ENCODE measurements around the gene ZGPAT. TPM values are rescaled to one million over a fixed set of nuclear protein-coding genes. Genes with fewer than 3 reads are reported as not detected.

ZGPAT gene
- total and polyA plus RNA-seq, 2 of the 13 experiments (the other 11 are each of a cell fraction or from before 2014, with no cell fraction given): 23.0 to 41.9 TPM

GRCh38 chr20:63707558-63708300 lies at the start of gene ZGPAT, which contains the start of gene ARFRP1 (continued):
- TF ChIP-seq PRDM15 (CRISPR knock-in tag; IDR thresholded peaks at IDR 0.05) (peak; percentile 66), AGO2 (optimal IDR thresholded peaks at IDR 0.05; ENCODE audit: low read depth, low read length) (peak; percentile 93), KDM2A (CRISPR knock-in tag; IDR thresholded peaks at IDR 0.05; ENCODE audit: borderline replicate concordance, low read depth) (peak; percentile 96), RNF2 (conservative IDR thresholded peaks at IDR 0.05; ENCODE audit: low read depth) (peak; percentile 98), ZNF20 (CRISPR knock-in tag; IDR thresholded peaks at IDR 0.05) (no peak), ZNF687 (CRISPR knock-in tag; IDR thresholded peaks at IDR 0.05) (peak; percentile 95), ZNF446 (CRISPR knock-in tag; IDR thresholded peaks at IDR 0.05) (peak; percentile 91), NFYB (CRISPR knock-in tag; IDR thresholded peaks at IDR 0.05) (peak; percentile 68), ZNF138 (CRISPR knock-in tag; IDR thresholded peaks at IDR 0.05; ENCODE audit: low read depth) (peak; percentile 88), GTF3A (CRISPR knock-in tag; conservative IDR thresholded peaks at IDR 0.05) (no peak; the same call in 1 of the 2 replicates), ZBTB7B (CRISPR knock-in tag; IDR thresholded peaks at IDR 0.05) (peak; percentile 88), MXD4 (CRISPR knock-in tag; IDR thresholded peaks at IDR 0.05) (peak; percentile 93), IRF9 (CRISPR knock-in tag; IDR thresholded peaks at IDR 0.05; ENCODE audit: borderline replicate concordance) (peak; percentile 74; the same call in 1 of the 2 replicates), ZIK1 (CRISPR knock-in tag; IDR thresholded peaks at IDR 0.05; ENCODE audit: borderline replicate concordance, low read depth) (peak; percentile 98), POGK (CRISPR knock-in tag; conservative IDR thresholded peaks at IDR 0.05) (peak; percentile 99), RBAK (CRISPR knock-in tag; IDR thresholded peaks at IDR 0.05) (no peak), THAP8 (CRISPR knock-in tag; IDR thresholded peaks at IDR 0.05; ENCODE audit: borderline replicate concordance) (peak; percentile 97), FOXM1 (CRISPR knock-in tag; IDR thresholded peaks at IDR 0.05) (peak; percentile 87)
